Measurements from ENCODE around the gene AURKAIP1. TPM values are rescaled to one million over a fixed set of nuclear protein-coding genes. Genes with fewer than 3 reads are reported as not detected.

AURKAIP1 gene
- total RNA-seq, 2 experiments from 2014 or later, result 121 to 122 TPM

- Mint-ChIP-seq H3K4me3 (peak overlapping the region; percentile 44), H3K36me3 (ENCODE audit: low read depth) (peaks cover 73% of the 10 kb centered on the region), H3K4me1 (peaks cover 66% of the 10 kb centered on the region), H3K9me3 (no peaks in the 10 kb centered on the region), H3K27ac (peak overlapping the region; percentile 16), H3K27me3 (no peaks in the 10 kb centered on the region)
- ChIA-PET CTCF (interaction anchor here (1.9 kb wide), 1 partner anchor 40 kb away, joined by 4 read pairs; no protein-coding TSS in a partner anchor), POLR2A (interaction anchor here (1.0 to 1.5 kb wide), 3 partner anchors 23 to 76 kb away, joined by 3 to 7 read pairs (median 4); partner anchors contain the start of gene AURKAIP1)
- DNase-seq, result no peak
These were observed 26.5 kb upstream of the AURKAIP1 start for GRCh38 chr1:1401457-1402010.

- Mint-ChIP-seq H3K36me3 (ENCODE audit: low read depth) (peaks cover 66% of the 10 kb centered on the region), H3K27me3 (no peaks in the 10 kb centered on the region), H3K9me3 (no peaks in the 10 kb centered on the region), H3K4me3 (peak overlapping the region; percentile 85), H3K4me1 (peaks cover 59% of the 10 kb centered on the region), H3K27ac (peak overlapping the region; percentile 81)
- DNase-seq, result no peak
- POLR2A ChIA-PET, result interaction anchor here (0.7 to 4.2 kb wide), 10 partner anchors 7 to 379 kb away, joined by 3 to 51 read pairs (median 4); partner anchors contain the start of genes AURKAIP1 and MRPL20
- CTCF ChIA-PET, result interaction anchor here (0.6 to 1.9 kb wide), 4 partner anchors 28 to 146 kb away, joined by 3 to 5 read pairs (median 4); no protein-coding TSS in a partner anchor
These were observed 25.8 kb upstream of the AURKAIP1 start for GRCh38 chr1:1400576-1401456.

GRCh38 chr1:1399872-1400575 is 25.0 kb upstream of the AURKAIP1 start:
- CTCF ChIA-PET, result interaction anchor here (0.6 to 2.6 kb wide), 7 partner anchors 7 to 147 kb away, joined by 3 to 11 read pairs (median 4); partner anchors contain the start of gene MRPL20
- Mint-ChIP-seq H3K27me3 (no peaks in the 10 kb centered on the region), H3K36me3 (ENCODE audit: low read depth) (peaks cover 67% of the 10 kb centered on the region), H3K4me1 (peaks cover 58% of the 10 kb centered on the region), H3K9me3 (no peaks in the 10 kb centered on the region), H3K27ac (peak overlapping the region; percentile 81), H3K4me3 (peak overlapping the region; percentile 85)
- POLR2A ChIA-PET, result interaction anchor here (0.7 to 4.2 kb wide), 13 partner anchors 7 to 379 kb away, joined by 3 to 51 read pairs (median 5); partner anchors contain the start of genes AURKAIP1 and MRPL20
- DNase-seq, result peak; percentile 45

GRCh38 chr1:1399187-1399871 is 24.3 kb upstream of the AURKAIP1 start, which contains the start of gene CCNL2:
Gene CCNL2, minus strand, starts transcription at chr1:1399335. Its CDS starts 29 bp downstream, at chr1:1399306.
- peaks cover 57% of the 10 kb centered on the region for H3K4me1 Mint-ChIP-seq
- peaks cover 68% of the 10 kb centered on the region for H3K36me3 Mint-ChIP-seq (ENCODE audit: low read depth)
- peak; percentile 100 for DNase-seq
- H3K9me3 Mint-ChIP-seq, result no peaks in the 10 kb centered on the region
- peak within 1 kb of the TSS; percentile 85 for H3K4me3 Mint-ChIP-seq
- peak within 1 kb of the TSS; percentile 84 for H3K27ac Mint-ChIP-seq
- POLR2A ChIA-PET, result interaction anchor here (0.7 to 4.2 kb wide), 19 partner anchors 8 to 441 kb away, joined by 3 to 51 read pairs (median 4); partner anchors contain the start of genes AURKAIP1 and MRPL20
- no peaks in the 10 kb centered on the region for H3K27me3 Mint-ChIP-seq
- CTCF ChIA-PET, result interaction anchor here (0.8 to 4.0 kb wide), 8 partner anchors 8 to 106 kb away, joined by 3 to 19 read pairs (median 6); partner anchors contain the start of genes AURKAIP1 and MRPL20

- ChIA-PET CTCF (interaction anchor here (0.8 to 4.0 kb wide), 8 partner anchors 9 to 107 kb away, joined by 3 to 19 read pairs (median 6); partner anchors contain the start of genes AURKAIP1 and MRPL20), POLR2A (interaction anchor here (0.6 to 4.2 kb wide), 20 partner anchors 8 to 440 kb away, joined by 3 to 51 read pairs (median 4); partner anchors contain the start of genes AURKAIP1 and MRPL20)
- H3K4me3 Mint-ChIP-seq, result peak overlapping the region; percentile 85
- peaks cover 71% of the 10 kb centered on the region for H3K36me3 Mint-ChIP-seq (ENCODE audit: low read depth)
- H3K27ac Mint-ChIP-seq, result peak overlapping the region; percentile 84
- DNase-seq, result no peak
- no peaks in the 10 kb centered on the region for H3K9me3 Mint-ChIP-seq
- H3K27me3 Mint-ChIP-seq, result no peaks in the 10 kb centered on the region
- H3K4me1 Mint-ChIP-seq, result peaks cover 55% of the 10 kb centered on the region
These were observed 23.7 kb upstream of the AURKAIP1 start for GRCh38 chr1:1398677-1399186.

- POLR2A ChIA-PET, result interaction anchor here (0.6 to 4.2 kb wide), 10 partner anchors 9 to 72 kb away, joined by 3 to 51 read pairs (median 8); partner anchors contain the start of genes AURKAIP1 and MRPL20
- no peaks in the 10 kb centered on the region for H3K27me3 Mint-ChIP-seq
- no peaks in the 10 kb centered on the region for H3K9me3 Mint-ChIP-seq
- CTCF ChIA-PET, result interaction anchor here (1.0 to 4.0 kb wide), 4 partner anchors 9 to 27 kb away, joined by 3 to 19 read pairs (median 10); partner anchors contain the start of genes AURKAIP1 and MRPL20
- H3K36me3 Mint-ChIP-seq (ENCODE audit: low read depth), result peaks cover 73% of the 10 kb centered on the region
- H3K4me3 Mint-ChIP-seq, result peak overlapping the region; percentile 85
- peaks cover 53% of the 10 kb centered on the region for H3K4me1 Mint-ChIP-seq
- no peak for DNase-seq
- H3K27ac Mint-ChIP-seq, result peak overlapping the region; percentile 84
These were observed 23.0 kb upstream of the AURKAIP1 start for GRCh38 chr1:1397839-1398523.

- Mint-ChIP-seq H3K9me3 (no peaks in the 10 kb centered on the region), H3K4me1 (peaks cover 31% of the 10 kb centered on the region), H3K4me3 (no peak overlapping the region), H3K27ac (no peak overlapping the region), H3K36me3 (ENCODE audit: low read depth) (peaks cover 77% of the 10 kb centered on the region), H3K27me3 (no peaks in the 10 kb centered on the region)
- DNase-seq, result no peak
- POLR2A ChIA-PET, result interaction anchor here (2.5 kb wide), 1 partner anchor 13 kb away, joined by 8 read pairs; no protein-coding TSS in a partner anchor
- CTCF ChIA-PET, result interaction anchor here (0.7 kb wide), 1 partner anchor 27 kb away, joined by 3 read pairs; no protein-coding TSS in a partner anchor
These were observed 20.2 kb upstream of the AURKAIP1 start for GRCh38 chr1:1395166-1395565.

GRCh38 chr1:1394116-1394515 is 19.1 kb upstream of the AURKAIP1 start:
- Mint-ChIP-seq H3K4me1 (peaks cover 24% of the 10 kb centered on the region), H3K4me3 (no peak overlapping the region), H3K36me3 (ENCODE audit: low read depth) (peaks cover 77% of the 10 kb centered on the region), H3K27ac (no peak overlapping the region), H3K27me3 (no peaks in the 10 kb centered on the region), H3K9me3 (no peaks in the 10 kb centered on the region)
- POLR2A ChIA-PET, result no interaction called here
- DNase-seq, result no peak
- CTCF ChIA-PET, result interaction anchor here (1.3 kb wide), 1 partner anchor 12 kb away, joined by 3 read pairs; no protein-coding TSS in a partner anchor

- POLR2A ChIA-PET, result no interaction called here
- CTCF ChIA-PET, result interaction anchor here (1.3 kb wide), 1 partner anchor 12 kb away, joined by 3 read pairs; no protein-coding TSS in a partner anchor
- Mint-ChIP-seq H3K9me3 (no peaks in the 10 kb centered on the region), H3K27me3 (no peaks in the 10 kb centered on the region), H3K4me3 (no peak overlapping the region), H3K36me3 (ENCODE audit: low read depth) (peaks cover 82% of the 10 kb centered on the region), H3K4me1 (peaks cover 24% of the 10 kb centered on the region), H3K27ac (no peak overlapping the region)
- no peak for DNase-seq
These were observed 18.4 kb upstream of the AURKAIP1 start for GRCh38 chr1:1393428-1393827.

GRCh38 chr1:1393014-1393413 is 18.0 kb upstream of the AURKAIP1 start:
- Mint-ChIP-seq H3K27me3 (no peaks in the 10 kb centered on the region), H3K9me3 (no peaks in the 10 kb centered on the region), H3K4me1 (peaks cover 22% of the 10 kb centered on the region), H3K36me3 (ENCODE audit: low read depth) (peaks cover 82% of the 10 kb centered on the region), H3K27ac (no peak overlapping the region), H3K4me3 (no peak overlapping the region)
- DNase-seq, result no peak
- CTCF ChIA-PET, result interaction anchor here (1.3 kb wide), 1 partner anchor 13 kb away, joined by 3 read pairs; no protein-coding TSS in a partner anchor
- POLR2A ChIA-PET, result no interaction called here

GRCh38 chr1:1391225-1391624 is 16.2 kb upstream of the AURKAIP1 start:
- Mint-ChIP-seq H3K36me3 (ENCODE audit: low read depth) (peaks cover 87% of the 10 kb centered on the region), H3K27me3 (no peaks in the 10 kb centered on the region), H3K4me3 (no peak overlapping the region), H3K4me1 (peaks cover 12% of the 10 kb centered on the region), H3K9me3 (no peaks in the 10 kb centered on the region), H3K27ac (no peak overlapping the region)
- POLR2A ChIA-PET, result interaction anchor here (1.0 to 4.1 kb wide), 2 partner anchors 8 to 15 kb away, joined by 3 to 12 read pairs; partner anchors contain the start of gene CCNL2
- CTCF ChIA-PET, result interaction anchor here (1.2 kb wide), 1 partner anchor 11 kb away, joined by 3 read pairs; no protein-coding TSS in a partner anchor
- DNase-seq, result no peak
